ENCODE measurements around the gene RSPH6A. TPM values are rescaled to one million over a fixed set of nuclear protein-coding genes. Genes with fewer than 3 reads are reported as not detected.

The RSPH6A gene
- total RNA-seq, 4 donors from 2014 or later = 0.11 TPM; not detected in 3

DNA sequence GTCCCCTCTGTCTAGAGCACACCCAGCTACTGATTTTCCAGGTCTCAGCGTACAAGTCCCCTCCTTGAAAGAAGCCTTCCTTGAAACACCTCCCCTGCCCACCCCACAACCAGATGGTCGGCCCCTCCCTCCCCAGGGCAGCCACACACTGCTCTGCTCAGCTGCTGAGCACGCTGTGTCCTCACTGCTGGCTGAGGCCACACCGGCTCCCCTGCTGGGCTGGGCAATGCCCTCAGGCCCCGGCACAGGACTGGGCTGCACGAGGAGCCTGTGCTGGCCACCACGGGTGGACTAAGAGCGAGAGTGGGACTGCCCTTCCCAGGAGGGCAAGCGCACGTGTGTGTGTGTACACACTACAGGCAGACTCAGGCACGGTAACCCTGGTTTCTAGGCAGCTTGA, 11.8 kb upstream of the RSPH6A start:
- Histone ChIP-seq H3K9me3 (no peaks in the 10 kb centered on the region), H3K4me1 (peaks cover 0 to 13% (median 9%) of the 10 kb centered on the region in 4 donors), H3K36me3 (peaks cover 83 to 98% (median 96%) of the 10 kb centered on the region in 4 donors), H3K4me3 (no peak overlapping the region), H3K27ac (replicated peaks in 1 of 4) (no peak overlapping the region), H3K27me3 (no peaks in the 10 kb centered on the region)
- DNase-seq (ENCODE audit: extremely low spot score) = no peak
- no peak for TF ChIP-seq EP300 (IDR thresholded peaks at IDR 0.05)
- TF ChIP-seq POLR2A (IDR thresholded peaks at IDR 0.05; ENCODE audit: low read depth) = no peak
- TF ChIP-seq CTCF (IDR thresholded peaks at IDR 0.05) = no peak
- TF ChIP-seq POLR2AphosphoS5 (IDR thresholded peaks at IDR 0.05) = no peak
- intact Hi-C loops (cut with DNase I) = no loop called here
- WGBS = 87% methylated on average over 8 of the region's 11 CpGs

DNA sequence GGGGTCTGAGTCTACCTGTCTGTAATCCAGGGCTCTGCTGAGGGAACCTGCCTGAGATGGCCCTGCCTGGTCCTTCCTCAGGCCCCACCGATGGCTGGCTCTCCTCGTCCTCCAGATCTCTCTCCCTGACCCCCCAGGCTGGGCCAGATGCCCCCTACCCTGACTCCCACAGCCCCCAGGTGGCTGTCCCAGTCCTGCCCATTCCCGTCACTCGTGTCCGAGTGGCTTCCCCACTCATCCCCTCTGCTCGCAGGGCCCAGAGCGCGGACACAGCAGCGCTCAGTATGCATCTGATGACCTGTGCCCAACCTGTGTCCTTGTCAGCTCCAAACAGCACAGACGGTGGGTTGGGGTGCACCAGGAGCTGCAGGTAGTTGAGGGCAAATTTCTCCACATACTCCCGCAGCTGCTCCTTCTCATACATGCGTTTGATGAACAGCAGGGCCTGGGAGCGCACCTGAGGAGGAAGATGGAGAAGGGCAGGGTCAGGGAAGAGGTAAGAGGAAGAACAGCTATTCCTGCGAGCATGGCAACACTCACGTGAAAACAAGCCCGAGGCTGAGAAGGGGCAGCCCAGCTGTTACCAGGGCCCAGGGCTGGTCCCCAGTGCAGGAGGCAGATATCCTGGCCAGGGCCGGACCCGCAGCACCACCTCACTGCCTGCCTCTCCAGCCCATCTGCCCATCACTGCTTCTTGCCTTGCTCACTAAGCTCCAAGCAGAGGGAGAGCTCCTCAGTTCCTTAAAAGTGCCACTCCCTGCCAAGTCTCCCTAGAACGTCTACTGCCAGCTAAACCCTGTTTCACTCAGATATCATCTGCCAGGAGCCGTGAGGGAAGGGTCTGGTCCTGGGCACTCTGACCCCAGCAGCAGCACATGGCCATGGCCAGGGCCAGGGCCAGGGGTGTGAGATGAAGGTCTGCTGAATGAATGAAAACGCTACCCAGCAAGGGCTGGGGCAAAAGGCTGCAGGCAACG, 11.1 kb upstream of the RSPH6A start:
- H3K27ac ChIP-seq (replicated peaks in 1 of 4) = no peak overlapping the region
- H3K4me1 ChIP-seq = peaks cover 0 to 13% (median 9%) of the 10 kb centered on the region in 4 donors
- H3K36me3 ChIP-seq = peaks cover 75 to 98% (median 96%) of the 10 kb centered on the region in 4 donors
- intact Hi-C loops (cut with DNase I) = no loop called here
- H3K4me3 ChIP-seq = no peak overlapping the region
- 81% methylated on average over 22 of the region's 22 CpGs for WGBS
- DNase-seq (ENCODE audit: extremely low spot score) = no peak
- H3K27me3 ChIP-seq = no peaks in the 10 kb centered on the region
- TF ChIP-seq EP300 (IDR thresholded peaks at IDR 0.05) (no peak), POLR2A (IDR thresholded peaks at IDR 0.05; ENCODE audit: low read depth) (no peak), POLR2AphosphoS5 (IDR thresholded peaks at IDR 0.05) (no peak), CTCF (IDR thresholded peaks at IDR 0.05) (no peak)
- H3K9me3 ChIP-seq = no peaks in the 10 kb centered on the region

DNA sequence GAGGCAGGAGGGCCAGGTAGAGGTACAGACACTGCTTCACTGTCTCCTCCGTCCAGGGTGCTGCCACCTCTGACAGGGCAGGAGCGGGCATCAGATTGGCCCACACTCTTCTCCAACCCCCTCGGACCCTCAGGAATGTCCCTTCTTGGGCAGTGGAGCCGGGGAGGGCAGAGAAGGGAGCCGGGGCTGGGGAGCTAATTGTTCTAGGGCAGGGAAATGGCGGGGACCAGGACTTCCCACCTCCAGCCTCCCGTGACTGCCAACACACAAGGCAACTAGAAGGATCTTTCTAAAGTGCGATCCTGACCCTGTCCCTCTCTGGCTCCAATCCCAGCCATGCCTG, 10.1 kb upstream of the RSPH6A start:
- DNase-seq (ENCODE audit: extremely low spot score) = no peak
- Histone ChIP-seq H3K27me3 (no peaks in the 10 kb centered on the region), H3K4me1 (peaks cover 0 to 13% (median 9%) of the 10 kb centered on the region in 4 donors), H3K36me3 (peaks cover 66 to 98% (median 96%) of the 10 kb centered on the region in 4 donors), H3K9me3 (no peaks in the 10 kb centered on the region), H3K27ac (replicated peaks in 1 of 4) (no peak overlapping the region), H3K4me3 (no peak overlapping the region)
- intact Hi-C loops (cut with DNase I) = no loop called here
- TF ChIP-seq EP300 (IDR thresholded peaks at IDR 0.05) (no peak), CTCF (IDR thresholded peaks at IDR 0.05) (no peak), POLR2A (IDR thresholded peaks at IDR 0.05; ENCODE audit: low read depth) (no peak), POLR2AphosphoS5 (IDR thresholded peaks at IDR 0.05) (no peak)
- 86% methylated on average over 8 of the region's 8 CpGs for WGBS

DNA sequence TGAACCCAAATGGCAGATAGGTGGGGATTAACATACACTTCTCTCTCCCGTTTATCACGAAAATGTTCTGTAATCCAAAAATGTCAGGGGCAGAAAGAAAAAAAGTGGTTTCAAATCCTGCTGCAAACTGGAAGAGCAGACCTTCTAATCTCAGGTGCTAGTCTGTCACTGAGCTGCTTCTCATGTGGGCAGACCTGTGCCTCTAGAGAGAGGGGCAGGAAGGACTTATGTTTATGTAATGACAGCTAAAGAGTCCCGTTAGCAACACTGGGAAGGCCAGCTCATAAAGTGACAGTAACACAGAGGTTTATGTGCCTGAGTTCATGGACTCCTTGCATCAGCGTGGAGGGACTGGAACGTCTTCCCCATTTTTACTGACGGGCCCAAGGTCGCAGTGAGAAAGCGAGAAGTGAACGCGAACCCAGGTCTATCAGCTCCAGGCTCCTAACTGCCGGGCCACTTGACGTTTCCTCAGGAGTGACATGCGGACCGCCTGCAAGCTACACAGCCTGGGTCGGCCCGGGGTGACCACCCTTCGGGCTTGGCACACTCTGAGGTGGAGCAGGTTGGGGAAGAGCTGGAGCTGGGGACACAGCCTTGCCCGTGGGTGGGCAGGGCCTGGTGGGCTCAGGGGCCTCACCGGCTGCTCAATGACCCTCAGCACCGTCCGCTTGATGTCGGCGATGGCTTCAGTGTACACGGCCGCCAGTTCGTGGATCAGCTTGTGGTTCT, 9.6 kb upstream of the RSPH6A start:
- Histone ChIP-seq H3K27ac (replicated peaks in 1 of 4) (no peak overlapping the region), H3K27me3 (no peaks in the 10 kb centered on the region), H3K9me3 (no peaks in the 10 kb centered on the region), H3K4me1 (peaks cover 0 to 13% (median 9%) of the 10 kb centered on the region in 4 donors), H3K4me3 (no peak overlapping the region), H3K36me3 (peaks cover 60 to 98% (median 96%) of the 10 kb centered on the region in 4 donors)
- WGBS = 68% methylated on average over 9 of the region's 26 CpGs
- intact Hi-C loops (cut with DNase I) = no loop called here
- no peak for DNase-seq (ENCODE audit: extremely low spot score)
- TF ChIP-seq EP300 (IDR thresholded peaks at IDR 0.05) (no peak), POLR2A (IDR thresholded peaks at IDR 0.05; ENCODE audit: low read depth) (no peak), CTCF (IDR thresholded peaks at IDR 0.05) (no peak), POLR2AphosphoS5 (IDR thresholded peaks at IDR 0.05) (no peak)
